GM21381 (cell line): ENCODE measurements around the gene PARL.
"Not testable (repeated sequence)": the region's sequence is repeated elsewhere in the genome, so short reads cannot be mapped to it uniquely, and the experiment has no call there.

Source experiments
- ATAC-seq: cut with Tn5 transposase; IDR thresholded peaks from one replicate; pipeline ENCODE4 v1.9.1; 2021; ENCODE audit warnings: mild to moderate bottlenecking, moderate library complexity; ENCODE audit not compliant: unreplicated experiment

Gene PARL

DNA sequence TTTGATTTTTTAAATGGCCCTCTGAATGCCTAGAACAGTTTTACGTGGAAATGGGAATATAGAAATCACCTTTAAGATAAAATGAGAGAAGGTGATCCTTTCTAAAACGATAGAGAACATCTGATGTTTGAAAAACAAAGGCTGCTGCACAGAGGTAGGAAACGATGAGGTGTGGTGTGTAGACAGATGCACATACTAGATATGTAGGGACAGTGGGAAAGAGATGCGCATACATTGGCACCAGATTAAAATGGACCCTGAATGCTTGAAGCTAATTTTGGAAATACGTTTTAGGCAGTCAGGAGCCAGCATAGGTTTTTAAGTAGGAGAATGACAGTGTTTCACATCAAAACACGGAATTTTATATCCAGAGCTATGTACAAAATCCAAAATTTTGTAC lies 88.3 kb downstream of the PARL start:
- ATAC-seq: no peak

DNA sequence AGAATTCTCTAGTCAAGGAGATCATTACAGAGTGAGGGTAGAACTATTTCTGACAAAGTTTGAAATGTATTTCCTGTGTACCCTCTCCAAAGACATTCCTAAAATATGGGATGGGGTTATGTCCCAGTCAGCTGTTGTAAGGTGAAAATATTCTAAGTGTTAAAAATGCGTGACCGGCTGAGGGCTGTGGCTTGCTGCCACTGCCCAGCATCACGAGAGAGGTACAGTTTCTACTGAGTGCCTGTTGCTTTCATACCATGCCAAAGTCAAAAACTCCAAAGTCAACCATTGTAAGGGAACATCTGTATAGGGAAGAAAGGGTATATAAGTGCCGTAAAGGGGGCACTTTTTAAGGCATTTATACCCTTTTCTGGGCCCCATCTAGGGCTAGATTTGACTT lies 90.2 kb downstream of the PARL start:
- no peak for ATAC-seq

DNA sequence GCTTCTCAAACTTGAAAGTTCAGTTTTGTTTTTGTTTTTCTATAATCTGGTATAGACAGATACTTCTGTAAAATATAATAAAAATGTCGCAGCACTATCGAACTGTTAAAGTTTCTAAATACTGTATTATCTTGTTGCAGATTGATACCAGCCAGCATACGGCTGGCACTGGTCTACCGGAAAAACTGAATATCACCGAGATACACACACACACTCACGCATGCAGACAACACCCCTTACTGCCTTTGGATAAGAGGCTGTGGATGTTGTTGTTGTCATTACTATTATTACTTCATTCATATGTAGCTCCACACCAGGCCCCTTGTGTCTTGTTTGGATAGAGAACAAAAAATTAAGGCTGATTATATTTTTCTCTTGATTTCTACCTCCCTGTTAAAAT lies 91.7 kb downstream of the PARL start:
- ATAC-seq: no peak

DNA sequence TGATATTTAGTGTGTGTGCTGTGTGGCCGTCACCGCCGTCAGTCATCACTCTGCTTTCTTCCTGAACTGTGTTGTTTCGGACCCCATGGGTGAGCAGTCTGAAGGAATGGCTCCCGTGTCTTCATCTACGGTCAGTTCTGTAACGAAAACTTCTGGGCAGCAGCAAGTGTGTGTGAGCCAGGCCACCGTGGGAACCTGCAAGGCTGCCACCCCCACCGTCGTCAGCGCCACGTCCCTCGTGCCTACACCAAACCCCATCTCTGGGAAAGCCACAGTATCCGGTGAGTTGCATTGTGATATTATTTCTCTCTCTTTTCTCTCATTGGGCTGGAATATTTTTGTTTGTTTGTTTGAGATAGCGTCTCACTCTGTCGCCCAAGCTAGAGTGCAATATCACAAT lies 94.0 kb downstream of the PARL start:
- no peak for ATAC-seq

DNA sequence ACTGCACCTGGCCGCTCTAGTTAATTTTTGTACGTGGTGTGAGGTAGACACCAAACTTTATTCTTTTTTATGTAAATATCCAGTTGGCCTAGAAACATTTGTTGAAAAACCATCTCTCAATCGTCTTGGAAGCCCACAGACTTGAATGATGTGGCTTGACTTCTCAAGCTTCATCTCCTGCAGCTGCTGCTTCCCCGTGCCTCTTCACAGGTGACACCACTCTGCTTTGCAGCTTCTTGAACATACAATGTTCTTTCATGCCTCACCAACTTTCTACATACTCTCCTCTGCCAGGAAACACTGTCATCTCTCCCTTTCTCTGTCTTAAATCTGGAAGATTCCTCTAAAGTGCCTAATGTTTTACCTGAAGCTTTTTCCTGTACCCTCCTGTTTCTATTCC lies 94.9 kb downstream of the PARL start:
- ATAC-seq: no peak

DNA sequence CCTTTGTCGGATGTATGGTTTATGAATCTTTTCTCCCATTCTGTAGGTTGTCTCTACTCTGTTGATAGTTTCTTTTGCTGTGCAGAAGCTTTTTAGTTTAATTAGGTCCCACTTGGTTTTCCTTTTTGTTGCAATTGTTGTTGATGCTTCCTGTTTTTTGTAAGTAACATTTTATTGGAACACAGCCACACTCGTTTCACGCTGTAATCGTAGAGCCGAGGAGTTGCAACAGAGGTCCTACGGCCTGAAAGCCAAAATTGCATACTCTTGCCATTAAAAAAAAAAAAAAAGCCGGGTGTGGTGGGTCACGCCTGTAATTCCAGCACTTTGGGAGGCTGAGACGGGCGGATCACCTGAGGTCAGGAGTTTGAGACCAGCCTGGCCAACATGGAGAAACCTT lies 100.2 kb downstream of the PARL start:
- ATAC-seq: not testable (repeated sequence)

DNA sequence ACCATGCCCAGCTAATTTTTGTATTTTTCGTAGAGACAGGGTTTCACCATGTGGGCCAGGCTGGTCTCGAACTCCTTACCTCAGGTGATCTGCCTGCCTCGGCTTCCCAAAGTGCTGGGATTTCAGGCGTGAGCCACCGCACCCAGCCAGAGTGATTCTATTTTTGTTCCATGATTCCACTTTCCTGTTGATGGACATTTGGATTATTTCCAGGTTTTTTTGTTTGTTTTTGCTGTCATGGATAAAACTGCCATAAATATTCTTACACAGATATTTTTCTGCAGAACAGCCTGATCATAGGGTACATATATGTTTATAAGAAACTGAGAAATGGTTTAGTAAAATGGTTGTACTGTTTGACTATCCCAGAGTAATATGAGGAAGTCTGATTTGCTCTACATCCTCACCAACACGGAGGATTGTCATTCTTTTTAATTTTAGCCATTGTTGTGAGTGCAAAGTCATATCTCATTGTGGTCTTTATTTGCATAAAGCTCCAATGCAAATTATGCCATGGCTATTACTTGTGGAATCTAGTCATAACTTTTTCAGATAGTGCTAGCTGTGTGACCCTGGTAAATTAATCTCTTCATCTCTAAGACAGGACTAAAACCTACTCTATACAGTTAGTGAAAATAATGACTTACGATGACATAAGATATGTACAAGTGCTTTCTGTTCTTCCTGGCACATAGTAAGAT lies 102.0 kb downstream of the PARL start:
- no peak for ATAC-seq

DNA sequence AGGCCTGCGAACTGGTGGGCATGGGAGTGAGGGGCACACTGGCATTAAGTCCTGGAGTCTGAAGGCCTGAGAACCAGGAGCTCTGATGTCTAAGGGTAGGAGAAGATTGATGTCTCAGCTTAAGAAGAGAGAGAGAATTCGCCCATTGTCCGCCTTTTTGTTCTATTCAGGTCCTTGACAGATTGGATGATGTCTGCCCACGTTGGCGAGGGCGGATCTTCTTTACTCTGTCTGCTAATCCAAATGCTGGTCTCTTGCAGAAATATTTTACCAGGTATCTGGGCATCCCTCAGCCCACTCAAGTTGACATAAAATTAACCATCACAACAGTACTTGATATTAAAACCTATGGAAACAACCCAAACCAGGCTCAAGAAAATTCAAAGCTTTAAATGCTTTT lies 103.4 kb downstream of the PARL start:
- no peak for ATAC-seq

DNA sequence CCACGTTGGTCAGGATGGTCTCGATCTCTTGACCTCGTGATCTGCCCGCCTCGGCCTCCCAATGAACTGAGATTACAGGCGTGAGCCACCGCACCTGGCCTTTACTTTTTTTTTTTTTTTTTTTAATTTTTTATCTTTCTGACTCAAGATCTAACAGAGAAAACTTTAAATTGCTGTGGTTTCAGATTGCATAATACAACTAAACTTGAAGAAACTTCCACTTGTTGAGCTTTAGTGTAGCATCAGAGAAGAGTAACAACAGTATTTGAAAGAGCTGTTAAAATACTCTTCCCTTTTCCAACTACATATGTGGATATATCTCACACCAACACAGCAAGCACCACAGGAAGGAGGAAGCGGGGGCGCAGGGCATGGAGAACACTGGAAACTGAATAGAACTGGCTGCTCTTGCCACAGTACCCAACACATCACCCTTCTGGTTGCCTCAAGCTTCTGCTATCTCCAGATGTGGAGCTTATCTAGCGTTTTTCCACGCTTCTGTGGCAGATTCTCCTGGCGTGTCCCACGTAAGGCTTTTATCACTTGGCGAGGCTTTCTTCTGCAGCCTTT lies 104.7 kb downstream of the PARL start:
- ATAC-seq: no peak
